Endothelial cell of hepatic sinusoid (primary cell): ENCODE data around the gene TPRA1.
"Not testable (repeated sequence)": the region's sequence is repeated elsewhere in the genome, so short reads cannot be mapped to it uniquely, and the experiment has no call there.

ENCODE experiments used
- in situ Hi-C: cut with HindIII; loops from 2 replicates; pipeline ENCODE4 v1.10.0; 2017; ENCODE audit warnings: low sequenced_read_pairs

TPRA1 gene

GRCh38 chr3:127542441-127542952 lies 48.0 kb downstream of the TPRA1 start:
- in situ Hi-C loops = no loop called here

GRCh38 chr3:127541320-127541719 lies 49.2 kb downstream of the TPRA1 start:
- in situ Hi-C loops = no loop called here

- in situ Hi-C loops = no loop called here
Observed at GRCh38 chr3:127539366-127540060, 51.0 kb downstream of the TPRA1 start.

- in situ Hi-C loops = no loop called here
Observed at GRCh38 chr3:127538569-127538968, 52.0 kb downstream of the TPRA1 start.

GRCh38 chr3:127536830-127537812 lies 53.4 kb downstream of the TPRA1 start:
- in situ Hi-C loops = no loop called here

- in situ Hi-C loops = no loop called here
Observed at GRCh38 chr3:127535901-127536829, 54.4 kb downstream of the TPRA1 start.

GRCh38 chr3:127535106-127535785 lies 55.3 kb downstream of the TPRA1 start:
- in situ Hi-C loops = no loop called here

- in situ Hi-C loops = no loop called here
Observed at GRCh38 chr3:127534564-127534963, 56.0 kb downstream of the TPRA1 start.

- in situ Hi-C loops = no loop called here
Observed at GRCh38 chr3:127534161-127534451, 56.4 kb downstream of the TPRA1 start.

- in situ Hi-C loops = no loop called here
Observed at GRCh38 chr3:127532561-127533203, 57.9 kb downstream of the TPRA1 start.

GRCh38 chr3:127531821-127532220 lies 58.7 kb downstream of the TPRA1 start:
- in situ Hi-C loops = no loop called here

GRCh38 chr3:127530863-127531262 lies 59.7 kb downstream of the TPRA1 start:
- in situ Hi-C loops = not testable (repeated sequence)

- in situ Hi-C loops = no loop called here
Observed at GRCh38 chr3:127529346-127530188, 61.0 kb downstream of the TPRA1 start.

GRCh38 chr3:127525373-127525772 lies 65.2 kb downstream of the TPRA1 start:
- in situ Hi-C loops = no loop called here

GRCh38 chr3:127524296-127524896 lies 66.1 kb downstream of the TPRA1 start:
- in situ Hi-C loops = no loop called here
